Central memory CD8-positive, alpha-beta T cell (primary cell): ENCODE data around the gene PDHB.

Experiments used
- ATAC-seq: fragments of 150-1000 bp; cut with Tn5 transposase; replicated peaks from 2 replicates; pipeline ENCODE4 v1.10.0; 2022; ENCODE audit warnings: mild to moderate bottlenecking, moderate FRiP score, moderate number of reproducible peaks; ENCODE audit not compliant: poor library complexity, severe bottlenecking; ENCODE audit errors: extremely low read depth
- DNase-seq, 2 donors: peaks; one replicate each; pipeline ENCODE4 v3.0.0; 2021; ENCODE audit warnings: low spot score in 2 of 2
- H3K27ac Mint-ChIP-seq: one replicate; pipeline ENCODE4 v1.8.0; 2022; ENCODE audit warnings: low read depth, mild to moderate bottlenecking, moderate library complexity, mixed read lengths
- H3K27me3 Mint-ChIP-seq: one replicate; pipeline ENCODE4 v1.8.0; 2022; ENCODE audit warnings: mixed read lengths
- H3K36me3 Mint-ChIP-seq: one replicate; pipeline ENCODE4 v1.8.0; 2022; ENCODE audit warnings: mild to moderate bottlenecking, moderate library complexity, mixed read lengths; ENCODE audit not compliant: insufficient read depth
- H3K4me1 Mint-ChIP-seq: one replicate; pipeline ENCODE4 v1.8.0; 2022; ENCODE audit warnings: mixed read lengths
- H3K4me3 Mint-ChIP-seq: one replicate; pipeline ENCODE4 v1.8.0; 2022; ENCODE audit warnings: mild to moderate bottlenecking, moderate library complexity, mixed read lengths
- H3K9me3 Mint-ChIP-seq: one replicate; pipeline ENCODE4 v1.8.0; 2022; ENCODE audit warnings: mixed read lengths

Gene PDHB

DNA sequence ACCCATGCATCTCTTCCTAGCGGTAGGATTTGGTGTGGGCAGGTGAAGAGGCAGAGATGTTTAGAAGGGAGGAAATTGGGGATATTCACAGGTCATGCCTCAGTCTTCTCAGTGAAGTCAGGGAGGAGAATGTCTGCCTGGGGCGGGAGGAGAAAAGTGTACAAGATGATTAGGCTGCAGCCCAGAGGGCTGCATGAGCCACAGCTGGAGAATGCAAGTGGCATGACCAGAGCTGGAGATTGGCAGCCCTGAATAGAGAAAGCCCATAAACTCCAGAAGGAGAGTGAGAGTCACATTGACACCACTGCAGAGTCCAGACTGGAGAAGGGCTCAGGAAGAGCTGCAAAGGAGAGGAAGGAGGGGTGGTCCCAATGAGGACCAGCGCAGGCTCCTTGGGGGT, 22.6 kb downstream of the PDHB start:
- H3K36me3 Mint-ChIP-seq = peaks cover 20% of the 10 kb centered on the region
- H3K4me3 Mint-ChIP-seq = no peak overlapping the region
- no peak for DNase-seq
- ATAC-seq = no peak
- H3K27me3 Mint-ChIP-seq = no peaks in the 10 kb centered on the region
- no peaks in the 10 kb centered on the region for H3K4me1 Mint-ChIP-seq
- peak overlapping the region; percentile 86 for H3K27ac Mint-ChIP-seq
- no peaks in the 10 kb centered on the region for H3K9me3 Mint-ChIP-seq

GRCh38 chr3:58409663-58410062, 24.0 kb downstream of the PDHB start:
- no peak overlapping the region for H3K4me3 Mint-ChIP-seq
- no peak overlapping the region for H3K27ac Mint-ChIP-seq
- DNase-seq = no peak
- H3K9me3 Mint-ChIP-seq = no peaks in the 10 kb centered on the region
- ATAC-seq = no peak
- peaks cover 20% of the 10 kb centered on the region for H3K36me3 Mint-ChIP-seq
- no peaks in the 10 kb centered on the region for H3K4me1 Mint-ChIP-seq
- H3K27me3 Mint-ChIP-seq = no peaks in the 10 kb centered on the region

DNA sequence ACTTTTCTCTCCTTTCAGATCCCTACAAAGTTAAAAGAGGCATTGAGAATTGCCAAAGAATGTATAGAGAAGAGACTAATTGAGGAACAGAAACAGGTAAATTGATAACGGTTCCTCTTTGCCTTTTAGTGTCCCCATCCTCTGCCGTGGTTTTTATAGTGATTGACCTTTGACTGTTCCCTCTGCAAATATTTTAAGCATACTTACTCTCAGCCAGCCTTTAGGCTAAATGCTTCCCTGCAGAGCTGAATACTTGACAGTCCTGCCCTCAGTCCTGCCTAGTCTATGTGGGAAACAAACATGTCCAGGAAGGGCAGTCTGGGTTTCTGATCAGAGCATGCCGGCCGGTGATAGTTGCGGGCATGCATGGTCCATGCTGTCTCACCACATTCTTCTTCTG, 24.7 kb downstream of the PDHB start:
- Mint-ChIP-seq H3K4me3 (no peak overlapping the region), H3K9me3 (no peaks in the 10 kb centered on the region), H3K27ac (no peak overlapping the region), H3K27me3 (no peaks in the 10 kb centered on the region), H3K4me1 (no peaks in the 10 kb centered on the region), H3K36me3 (peaks cover 22% of the 10 kb centered on the region)
- DNase-seq (no peak), ATAC-seq (no peak)

GRCh38 chr3:58404396-58404795, 29.2 kb downstream of the PDHB start:
- no peak for DNase-seq
- peaks cover 23% of the 10 kb centered on the region for H3K36me3 Mint-ChIP-seq
- H3K4me1 Mint-ChIP-seq = no peaks in the 10 kb centered on the region
- no peaks in the 10 kb centered on the region for H3K9me3 Mint-ChIP-seq
- H3K27ac Mint-ChIP-seq = no peak overlapping the region
- no peak for ATAC-seq
- no peaks in the 10 kb centered on the region for H3K27me3 Mint-ChIP-seq
- no peak overlapping the region for H3K4me3 Mint-ChIP-seq

GRCh38 chr3:58403513-58404109, 30.0 kb downstream of the PDHB start:
- ATAC-seq (no peak), DNase-seq (no peak)
- no peaks in the 10 kb centered on the region for H3K9me3 Mint-ChIP-seq
- H3K36me3 Mint-ChIP-seq = peaks cover 19% of the 10 kb centered on the region
- no peak overlapping the region for H3K27ac Mint-ChIP-seq
- no peaks in the 10 kb centered on the region for H3K4me1 Mint-ChIP-seq
- no peak overlapping the region for H3K4me3 Mint-ChIP-seq
- H3K27me3 Mint-ChIP-seq = no peaks in the 10 kb centered on the region

DNA sequence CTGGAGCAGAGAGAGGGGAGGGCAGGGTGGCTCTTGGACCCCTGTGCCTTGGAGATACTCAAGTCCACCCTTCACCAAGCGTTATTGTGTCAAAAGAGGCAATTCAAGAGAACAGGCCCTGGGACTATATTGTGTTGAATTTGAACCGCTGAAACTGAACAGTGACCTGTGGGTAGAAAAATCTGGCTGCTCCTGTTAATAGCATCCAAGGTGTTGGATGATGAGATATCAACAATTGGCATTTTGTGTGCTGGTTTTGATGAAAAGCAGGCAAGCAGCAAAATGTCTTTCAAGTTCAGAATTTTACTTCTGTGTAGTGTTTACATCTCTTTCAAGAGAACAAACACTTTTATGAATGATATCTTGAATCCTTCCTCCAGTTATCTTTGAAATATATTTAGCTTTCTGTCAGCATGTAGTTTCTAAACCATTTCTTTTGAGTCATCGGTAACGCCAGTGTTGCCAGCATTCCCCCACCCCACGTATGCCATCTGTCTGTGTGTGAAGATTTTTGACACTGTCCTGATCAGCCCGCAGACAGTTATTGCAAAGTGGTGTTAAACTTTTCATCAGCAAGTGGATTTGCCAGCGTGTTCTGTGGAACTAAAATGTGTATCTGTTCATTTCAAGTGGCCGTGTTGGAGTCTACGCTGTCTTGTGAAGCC, 34.8 kb downstream of the PDHB start:
- DNase-seq (no peak), ATAC-seq (no peak)
- Mint-ChIP-seq H3K9me3 (no peaks in the 10 kb centered on the region), H3K27ac (no peak overlapping the region), H3K27me3 (no peaks in the 10 kb centered on the region), H3K4me3 (no peak overlapping the region), H3K4me1 (no peaks in the 10 kb centered on the region), H3K36me3 (peaks cover 33% of the 10 kb centered on the region)

DNA sequence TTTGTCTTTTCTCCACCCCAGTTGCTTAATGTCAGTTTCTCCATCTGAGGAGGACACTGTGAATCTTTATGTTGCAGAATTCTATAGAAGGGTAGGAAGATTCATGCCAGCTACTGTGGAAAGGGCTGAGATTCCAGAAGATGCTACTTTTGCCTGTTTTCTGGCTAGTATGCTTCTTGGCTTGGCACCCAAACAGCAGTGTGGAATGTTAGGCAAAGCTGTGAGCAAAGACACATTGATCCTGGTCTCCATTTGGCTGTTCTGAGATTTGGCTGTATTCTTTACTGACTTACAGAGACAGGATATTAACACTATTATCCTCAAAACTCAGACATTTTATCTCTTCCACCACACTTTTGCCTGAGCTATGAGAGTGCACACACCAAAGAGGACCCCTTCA, 39.3 kb downstream of the PDHB start:
- no peaks in the 10 kb centered on the region for H3K9me3 Mint-ChIP-seq
- no peaks in the 10 kb centered on the region for H3K27me3 Mint-ChIP-seq
- H3K36me3 Mint-ChIP-seq = peaks cover 30% of the 10 kb centered on the region
- no peak overlapping the region for H3K4me3 Mint-ChIP-seq
- ATAC-seq (no peak), DNase-seq (no peak)
- no peaks in the 10 kb centered on the region for H3K4me1 Mint-ChIP-seq
- no peak overlapping the region for H3K27ac Mint-ChIP-seq

DNA sequence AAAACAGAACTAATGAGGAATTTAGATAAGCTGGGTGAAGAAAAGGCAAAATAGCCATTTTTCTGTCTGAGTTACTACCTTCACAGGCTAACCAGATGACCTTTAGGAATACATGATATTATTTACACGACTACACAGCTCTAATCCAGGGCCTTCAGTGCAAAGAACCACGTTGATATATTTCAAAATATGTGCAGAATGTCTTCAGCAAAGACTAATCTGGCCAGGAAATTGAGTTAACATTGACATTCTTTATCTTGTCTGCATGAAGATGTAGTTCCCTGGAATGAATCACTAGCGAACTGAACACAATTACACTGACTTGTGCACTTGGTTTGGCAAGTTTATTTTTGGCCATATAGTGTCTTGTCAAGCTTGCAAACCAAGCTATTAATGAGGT, 41.5 kb downstream of the PDHB start:
- no peak for DNase-seq
- no peak overlapping the region for H3K4me3 Mint-ChIP-seq
- H3K27ac Mint-ChIP-seq = no peak overlapping the region
- no peaks in the 10 kb centered on the region for H3K9me3 Mint-ChIP-seq
- H3K4me1 Mint-ChIP-seq = peaks cover 7% of the 10 kb centered on the region
- ATAC-seq = no peak
- peaks cover 21% of the 10 kb centered on the region for H3K36me3 Mint-ChIP-seq
- no peaks in the 10 kb centered on the region for H3K27me3 Mint-ChIP-seq

- Mint-ChIP-seq H3K36me3 (peaks cover 15% of the 10 kb centered on the region), H3K9me3 (no peaks in the 10 kb centered on the region), H3K4me1 (peaks cover 12% of the 10 kb centered on the region), H3K27me3 (no peaks in the 10 kb centered on the region), H3K27ac (no peak overlapping the region), H3K4me3 (no peak overlapping the region)
- DNase-seq (no peak), ATAC-seq (no peak)
Observed at GRCh38 chr3:58391156-58391865, 42.3 kb downstream of the PDHB start.

- H3K27me3 Mint-ChIP-seq = no peaks in the 10 kb centered on the region
- no peak overlapping the region for H3K27ac Mint-ChIP-seq
- DNase-seq (no peak), ATAC-seq (no peak)
- H3K4me1 Mint-ChIP-seq = peaks cover 12% of the 10 kb centered on the region
- H3K36me3 Mint-ChIP-seq = peaks cover 11% of the 10 kb centered on the region
- H3K9me3 Mint-ChIP-seq = no peaks in the 10 kb centered on the region
- H3K4me3 Mint-ChIP-seq = no peak overlapping the region
Observed at GRCh38 chr3:58388550-58389091, 45.0 kb downstream of the PDHB start.

GRCh38 chr3:58387650-58388546, 45.7 kb downstream of the PDHB start:
- H3K9me3 Mint-ChIP-seq = no peaks in the 10 kb centered on the region
- ATAC-seq (no peak), DNase-seq (no peak)
- peaks cover 12% of the 10 kb centered on the region for H3K4me1 Mint-ChIP-seq
- H3K36me3 Mint-ChIP-seq = peaks cover 11% of the 10 kb centered on the region
- no peak overlapping the region for H3K27ac Mint-ChIP-seq
- no peak overlapping the region for H3K4me3 Mint-ChIP-seq
- no peaks in the 10 kb centered on the region for H3K27me3 Mint-ChIP-seq

- Mint-ChIP-seq H3K27ac (no peak overlapping the region), H3K9me3 (no peaks in the 10 kb centered on the region), H3K4me1 (peaks cover 12% of the 10 kb centered on the region), H3K27me3 (no peaks in the 10 kb centered on the region), H3K36me3 (peaks cover 12% of the 10 kb centered on the region), H3K4me3 (no peak overlapping the region)
- ATAC-seq (no peak), DNase-seq (no peak)
Observed at GRCh38 chr3:58386626-58387365, 46.8 kb downstream of the PDHB start.
